HG03571 (cell line): ENCODE results near the gene CASP4.
"Not testable (repeated sequence)": the region's sequence is repeated elsewhere in the genome, so short reads cannot be mapped to it uniquely, and the experiment has no call there.

Experiments
- ATAC-seq: cut with Tn5 transposase; IDR thresholded peaks from one replicate; pipeline ENCODE4 v1.9.1; 2021; ENCODE audit not compliant: unreplicated experiment

The CASP4 gene

GRCh38 chr11:104957280-104957679 lies 11.1 kb downstream of the CASP4 start:
- no peak for ATAC-seq

- no peak for ATAC-seq
Measured at GRCh38 chr11:104956528-104956927, 11.8 kb downstream of the CASP4 start.

- ATAC-seq: peak; percentile 83
Measured at GRCh38 chr11:104946907-104947306, 21.5 kb downstream of the CASP4 start.

GRCh38 chr11:104944076-104944475 lies 24.3 kb downstream of the CASP4 start:
- ATAC-seq: no peak

GRCh38 chr11:104943561-104943960 lies 24.8 kb downstream of the CASP4 start:
- ATAC-seq: no peak

GRCh38 chr11:104934594-104934993 lies 33.8 kb downstream of the CASP4 start:
- no peak for ATAC-seq

GRCh38 chr11:104934073-104934472 lies 34.3 kb downstream of the CASP4 start:
- ATAC-seq: not testable (repeated sequence)

GRCh38 chr11:104928811-104929210 lies 39.6 kb downstream of the CASP4 start:
- ATAC-seq: no peak

- ATAC-seq: no peak
Measured at GRCh38 chr11:104926771-104927611, 41.4 kb downstream of the CASP4 start.

- ATAC-seq: no peak
Measured at GRCh38 chr11:104925850-104926249, 42.5 kb downstream of the CASP4 start.

- ATAC-seq: no peak
Measured at GRCh38 chr11:104918113-104918824, 50.1 kb downstream of the CASP4 start.

GRCh38 chr11:104917271-104918112 lies 50.9 kb downstream of the CASP4 start:
- no peak for ATAC-seq

- no peak for ATAC-seq
Measured at GRCh38 chr11:104916442-104916841, 51.9 kb downstream of the CASP4 start.

- no peak for ATAC-seq
Measured at GRCh38 chr11:104912102-104912501, 56.3 kb downstream of the CASP4 start.

GRCh38 chr11:104908186-104908531 lies 60.2 kb downstream of the CASP4 start:
- no peak for ATAC-seq

- ATAC-seq: no peak
Measured at GRCh38 chr11:104907521-104908185, 60.7 kb downstream of the CASP4 start.

- ATAC-seq: no peak
Measured at GRCh38 chr11:104905271-104905670, 63.1 kb downstream of the CASP4 start.

- no peak for ATAC-seq
Measured at GRCh38 chr11:104899226-104899625, 69.1 kb downstream of the CASP4 start.

- ATAC-seq: no peak
Measured at GRCh38 chr11:104898685-104899013, 69.7 kb downstream of the CASP4 start.

- no peak for ATAC-seq
Measured at GRCh38 chr11:104897891-104898684, 70.3 kb downstream of the CASP4 start, which contains the start of gene CASP12. CASP12 (minus strand) TSS chr11:104898460.
